HEK293 (cell line): ENCODE data around the gene TTBK1.

ENCODE experiments used
- CTCF ChIA-PET: fragments of 350-600 bp; formaldehyde crosslinking; extraction: SDS; loops from one replicate; lab custom pipeline; 2021; ENCODE audit warnings: antibody characterized with exemption; lab: Yijun Ruan, JAX
- POLR2A ChIA-PET: fragments of 300-600 bp; formaldehyde crosslinking; extraction: SDS; loops from one replicate; lab custom pipeline; 2020; ENCODE audit warnings: antibody characterized with exemption, inconsistent platforms; lab: Yijun Ruan, JAX
- H3K27ac ChIP-seq: fragments of 200-500 bp; sonication (Bioruptor generic); 2 replicates; pipeline ENCODE4 v1.5.1; 2014; ENCODE audit warnings: low read depth, low read length, control low read depth, inconsistent platforms; ENCODE audit errors: extremely low read depth
- H3K36me3 ChIP-seq, 2 experiments: fragments of 200-500 bp in 1 of 2; sonication (Bioruptor generic) in 1 of 2; 1 replicate in 1 of 2; 2 replicates in 1 of 2; pipeline ENCODE4 v1.5.1; 2014 to 2017; ENCODE audit warnings: inconsistent platforms in 2 of 2, low read length in 2 of 2; ENCODE audit not compliant: control insufficient read depth in 2 of 2, insufficient read depth in 1 of 2
- H3K4me1 ChIP-seq: fragments of 200-500 bp; sonication (Bioruptor generic); 2 replicates; pipeline ENCODE4 v1.5.1; 2014; ENCODE audit warnings: mild to moderate bottlenecking, low read length, inconsistent platforms; ENCODE audit not compliant: control insufficient read depth, insufficient read depth
- H3K4me3 ChIP-seq: 2 replicates; pipeline ENCODE4 v1.5.1; 2011; ENCODE audit warnings: low read depth, mild to moderate bottlenecking, control low read depth, low read length, moderate library complexity
- H3K9me3 ChIP-seq: fragments of 200-500 bp; sonication (Bioruptor generic); 2 replicates; pipeline ENCODE4 v1.5.1; 2014; ENCODE audit warnings: low read depth, low read length, inconsistent platforms; ENCODE audit not compliant: control insufficient read depth, insufficient read depth
- FEZF1 ChIP-seq: fragments of 450-650 bp; formaldehyde crosslinking; IDR thresholded peaks from 2 replicates; pipeline ENCODE4 v1.5.1; 2016; ENCODE audit warnings: missing biosample characterization, missing genetic modification characterization
- HOXD13 ChIP-seq: sonication (generic); formaldehyde crosslinking; IDR thresholded peaks from 2 replicates; pipeline ENCODE4 v1.8.0; 2022; ENCODE audit warnings: missing genetic modification reagents, borderline replicate concordance
- KLF8 ChIP-seq: fragments of 450-650 bp; formaldehyde crosslinking; IDR thresholded peaks from 2 replicates; pipeline ENCODE4 v1.5.1; 2016; ENCODE audit warnings: missing biosample characterization, missing genetic modification characterization
- TCF7L2 ChIP-seq: IDR thresholded peaks from 2 replicates; pipeline ENCODE4 v1.6.1; 2011; ENCODE audit warnings: low read depth, mild to moderate bottlenecking, inconsistent platforms, low read length, moderate library complexity, borderline replicate concordance
- YY1 ChIP-seq: fragments of 450-650 bp; formaldehyde crosslinking; IDR thresholded peaks from 2 replicates; pipeline ENCODE4 v1.5.1; 2018; ENCODE audit warnings: missing biosample characterization, missing genetic modification characterization
- ZBTB11 ChIP-seq: fragments of 450-650 bp; formaldehyde crosslinking; conservative IDR thresholded peaks from 2 replicates; pipeline ENCODE4 v1.5.1; 2016; ENCODE audit warnings: low read depth, missing biosample characterization, missing genetic modification characterization
- ZNF112 ChIP-seq: fragments of 450-650 bp; formaldehyde crosslinking; IDR thresholded peaks from 2 replicates; pipeline ENCODE4 v1.5.0; 2017; ENCODE audit warnings: missing biosample characterization, missing genetic modification characterization
- ZNF132 ChIP-seq: fragments of 450-650 bp; formaldehyde crosslinking; IDR thresholded peaks from 2 replicates; pipeline ENCODE4 v1.5.1; 2017; ENCODE audit warnings: missing biosample characterization, missing genetic modification characterization, borderline replicate concordance
- ZNF140 ChIP-seq: fragments of 450-650 bp; formaldehyde crosslinking; IDR thresholded peaks from 2 replicates; pipeline ENCODE4 v1.5.1; 2016; ENCODE audit warnings: missing biosample characterization, missing genetic modification characterization
- ZNF146 ChIP-seq: fragments of 450-650 bp; formaldehyde crosslinking; IDR thresholded peaks from 2 replicates; pipeline ENCODE4 v1.5.1; 2016; ENCODE audit warnings: missing biosample characterization, missing genetic modification characterization
- ZNF2 ChIP-seq: fragments of 450-650 bp; formaldehyde crosslinking; IDR thresholded peaks from 2 replicates; pipeline ENCODE4 v1.5.1; 2016; ENCODE audit warnings: missing biosample characterization, missing genetic modification characterization
- ZNF558 ChIP-seq: fragments of 450-650 bp; formaldehyde crosslinking; IDR thresholded peaks from 2 replicates; pipeline ENCODE4 v1.5.1; 2016; ENCODE audit warnings: missing biosample characterization, missing genetic modification characterization
- ZNF596 ChIP-seq: fragments of 450-650 bp; IDR thresholded peaks from 2 replicates; pipeline ENCODE4 v1.5.0; 2018; ENCODE audit warnings: missing biosample characterization, mild to moderate bottlenecking, missing genetic modification characterization, moderate library complexity
- ZNF621 ChIP-seq: fragments of 450-650 bp; formaldehyde crosslinking; IDR thresholded peaks from 2 replicates; pipeline ENCODE4 v1.5.1; 2017; ENCODE audit warnings: missing biosample characterization, missing genetic modification characterization
- ZNF677 ChIP-seq: fragments of 450-650 bp; IDR thresholded peaks from 2 replicates; pipeline ENCODE4 v1.5.0; 2018; ENCODE audit warnings: missing biosample characterization, mild to moderate bottlenecking, missing genetic modification characterization, moderate library complexity
- ZNF747 ChIP-seq: fragments of 450-650 bp; formaldehyde crosslinking; IDR thresholded peaks from 2 replicates; pipeline ENCODE4 v1.5.1; 2016; ENCODE audit warnings: missing biosample characterization, missing genetic modification characterization
- ZNF837 ChIP-seq: fragments of 450-650 bp; formaldehyde crosslinking; IDR thresholded peaks from 2 replicates; pipeline ENCODE4 v1.5.1; 2016; ENCODE audit warnings: missing biosample characterization, missing genetic modification characterization
- TF ChIP-seq, protein P1 (sequence below): fragments of 450-650 bp; formaldehyde crosslinking; IDR thresholded peaks from 2 replicates; pipeline ENCODE4 v1.5.1; 2016; ENCODE audit warnings: missing biosample characterization, missing genetic modification characterization
- TF ChIP-seq, protein P2 (sequence below): fragments of 450-650 bp; formaldehyde crosslinking; IDR thresholded peaks from 2 replicates; pipeline ENCODE4 v1.5.1; 2016; ENCODE audit warnings: missing biosample characterization, missing genetic modification characterization, low read depth
- TF ChIP-seq, protein P3 (sequence below): fragments of 450-650 bp; formaldehyde crosslinking; IDR thresholded peaks from 2 replicates; pipeline ENCODE4 v1.5.0; 2017; ENCODE audit warnings: missing biosample characterization, missing genetic modification characterization, borderline replicate concordance
- TF ChIP-seq, protein P4 (sequence below): fragments of 450-650 bp; formaldehyde crosslinking; IDR thresholded peaks from 2 replicates; pipeline ENCODE4 v1.5.1; 2016; ENCODE audit warnings: missing biosample characterization, missing genetic modification characterization

Gene TTBK1

GRCh38 chr6:43219814-43220213, 23.5 kb upstream of the TTBK1 start:
- no peak overlapping the region for H3K4me3 ChIP-seq
- no peaks in the 10 kb centered on the region for H3K4me1 ChIP-seq
- CTCF ChIA-PET = interaction anchor here (0.6 to 2.5 kb wide), 3 partner anchors 10 to 872 kb away, joined by 3 to 21 read pairs (median 3); partner anchors contain the start of gene DNPH1
- TF ChIP-seq, protein P1, sequence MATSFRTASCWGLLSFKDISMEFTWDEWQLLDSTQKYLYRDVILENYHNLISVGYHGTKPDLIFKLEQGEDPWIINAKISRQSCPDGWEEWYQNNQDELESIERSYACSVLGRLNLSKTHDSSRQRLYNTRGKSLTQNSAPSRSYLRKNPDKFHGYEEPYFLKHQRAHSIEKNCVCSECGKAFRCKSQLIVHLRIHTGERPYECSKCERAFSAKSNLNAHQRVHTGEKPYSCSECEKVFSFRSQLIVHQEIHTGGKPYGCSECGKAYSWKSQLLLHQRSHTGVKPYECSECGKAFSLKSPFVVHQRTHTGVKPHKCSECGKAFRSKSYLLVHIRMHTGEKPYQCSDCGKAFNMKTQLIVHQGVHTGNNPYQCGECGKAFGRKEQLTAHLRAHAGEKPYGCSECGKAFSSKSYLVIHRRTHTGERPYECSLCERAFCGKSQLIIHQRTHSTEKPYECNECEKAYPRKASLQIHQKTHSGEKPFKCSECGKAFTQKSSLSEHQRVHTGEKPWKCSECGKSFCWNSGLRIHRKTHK (tag by site-specific recombination) = no peak
- TF ChIP-seq ZNF837 (no peak), ZNF558 (tag by site-specific recombination) (no peak), ZNF112 (no peak)
- POLR2A ChIA-PET = interaction anchor here (0.6 to 3.2 kb wide), 3 partner anchors 10 to 266 kb away, joined by 3 to 16 read pairs (median 5); partner anchors contain the start of gene DNPH1
- H3K27ac ChIP-seq = no peak overlapping the region
- H3K9me3 ChIP-seq = no peaks in the 10 kb centered on the region
- peaks cover 0 to 28% of the 10 kb centered on the region in 2 experiments; a peak in 2 of 3 replicates for H3K36me3 ChIP-seq

GRCh38 chr6:43220439-43220951, 22.8 kb upstream of the TTBK1 start:
- no peak overlapping the region for H3K4me3 ChIP-seq
- POLR2A ChIA-PET = interaction anchor here (0.6 to 3.2 kb wide), 5 partner anchors 9 to 247 kb away, joined by 4 to 16 read pairs (median 5); partner anchors contain the start of gene DNPH1
- H3K27ac ChIP-seq = no peak overlapping the region
- no peaks in the 10 kb centered on the region for H3K4me1 ChIP-seq
- CTCF ChIA-PET = interaction anchor here (0.6 to 2.5 kb wide), 4 partner anchors 9 to 872 kb away, joined by 3 to 21 read pairs (median 3); partner anchors contain the start of gene DNPH1
- no peaks in the 10 kb centered on the region for H3K9me3 ChIP-seq
- peaks cover 0 to 30% of the 10 kb centered on the region in 2 experiments; a peak in 1 of 3 replicates for H3K36me3 ChIP-seq
- TF ChIP-seq, protein P2, sequence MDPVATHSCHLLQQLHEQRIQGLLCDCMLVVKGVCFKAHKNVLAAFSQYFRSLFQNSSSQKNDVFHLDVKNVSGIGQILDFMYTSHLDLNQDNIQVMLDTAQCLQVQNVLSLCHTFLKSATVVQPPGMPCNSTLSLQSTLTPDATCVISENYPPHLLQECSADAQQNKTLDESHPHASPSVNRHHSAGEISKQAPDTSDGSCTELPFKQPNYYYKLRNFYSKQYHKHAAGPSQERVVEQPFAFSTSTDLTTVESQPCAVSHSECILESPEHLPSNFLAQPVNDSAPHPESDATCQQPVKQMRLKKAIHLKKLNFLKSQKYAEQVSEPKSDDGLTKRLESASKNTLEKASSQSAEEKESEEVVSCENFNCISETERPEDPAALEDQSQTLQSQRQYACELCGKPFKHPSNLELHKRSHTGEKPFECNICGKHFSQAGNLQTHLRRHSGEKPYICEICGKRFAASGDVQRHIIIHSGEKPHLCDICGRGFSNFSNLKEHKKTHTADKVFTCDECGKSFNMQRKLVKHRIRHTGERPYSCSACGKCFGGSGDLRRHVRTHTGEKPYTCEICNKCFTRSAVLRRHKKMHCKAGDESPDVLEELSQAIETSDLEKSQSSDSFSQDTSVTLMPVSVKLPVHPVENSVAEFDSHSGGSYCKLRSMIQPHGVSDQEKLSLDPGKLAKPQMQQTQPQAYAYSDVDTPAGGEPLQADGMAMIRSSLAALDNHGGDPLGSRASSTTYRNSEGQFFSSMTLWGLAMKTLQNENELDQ (tag by site-specific recombination) = no peak
- TF ChIP-seq ZNF677 (tag by site-specific recombination) (no peak), ZBTB11 (tag by site-specific recombination) (no peak), KLF8 (tag by site-specific recombination) (no peak), ZNF140 (tag by site-specific recombination) (no peak), ZNF621 (no peak), HOXD13 (CRISPR knock-in tag) (no peak), YY1 (no peak), TCF7L2 (no peak), FEZF1 (tag by site-specific recombination) (no peak), ZNF596 (tag by site-specific recombination) (no peak), ZNF146 (tag by site-specific recombination) (no peak), ZNF837 (no peak), ZNF132 (tag by site-specific recombination) (no peak), ZNF747 (no peak), ZNF2 (no peak)
- TF ChIP-seq, protein P3, sequence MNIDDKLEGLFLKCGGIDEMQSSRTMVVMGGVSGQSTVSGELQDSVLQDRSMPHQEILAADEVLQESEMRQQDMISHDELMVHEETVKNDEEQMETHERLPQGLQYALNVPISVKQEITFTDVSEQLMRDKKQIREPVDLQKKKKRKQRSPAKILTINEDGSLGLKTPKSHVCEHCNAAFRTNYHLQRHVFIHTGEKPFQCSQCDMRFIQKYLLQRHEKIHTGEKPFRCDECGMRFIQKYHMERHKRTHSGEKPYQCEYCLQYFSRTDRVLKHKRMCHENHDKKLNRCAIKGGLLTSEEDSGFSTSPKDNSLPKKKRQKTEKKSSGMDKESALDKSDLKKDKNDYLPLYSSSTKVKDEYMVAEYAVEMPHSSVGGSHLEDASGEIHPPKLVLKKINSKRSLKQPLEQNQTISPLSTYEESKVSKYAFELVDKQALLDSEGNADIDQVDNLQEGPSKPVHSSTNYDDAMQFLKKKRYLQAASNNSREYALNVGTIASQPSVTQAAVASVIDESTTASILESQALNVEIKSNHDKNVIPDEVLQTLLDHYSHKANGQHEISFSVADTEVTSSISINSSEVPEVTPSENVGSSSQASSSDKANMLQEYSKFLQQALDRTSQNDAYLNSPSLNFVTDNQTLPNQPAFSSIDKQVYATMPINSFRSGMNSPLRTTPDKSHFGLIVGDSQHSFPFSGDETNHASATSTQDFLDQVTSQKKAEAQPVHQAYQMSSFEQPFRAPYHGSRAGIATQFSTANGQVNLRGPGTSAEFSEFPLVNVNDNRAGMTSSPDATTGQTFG = no peak
- TF ChIP-seq, protein P4, sequence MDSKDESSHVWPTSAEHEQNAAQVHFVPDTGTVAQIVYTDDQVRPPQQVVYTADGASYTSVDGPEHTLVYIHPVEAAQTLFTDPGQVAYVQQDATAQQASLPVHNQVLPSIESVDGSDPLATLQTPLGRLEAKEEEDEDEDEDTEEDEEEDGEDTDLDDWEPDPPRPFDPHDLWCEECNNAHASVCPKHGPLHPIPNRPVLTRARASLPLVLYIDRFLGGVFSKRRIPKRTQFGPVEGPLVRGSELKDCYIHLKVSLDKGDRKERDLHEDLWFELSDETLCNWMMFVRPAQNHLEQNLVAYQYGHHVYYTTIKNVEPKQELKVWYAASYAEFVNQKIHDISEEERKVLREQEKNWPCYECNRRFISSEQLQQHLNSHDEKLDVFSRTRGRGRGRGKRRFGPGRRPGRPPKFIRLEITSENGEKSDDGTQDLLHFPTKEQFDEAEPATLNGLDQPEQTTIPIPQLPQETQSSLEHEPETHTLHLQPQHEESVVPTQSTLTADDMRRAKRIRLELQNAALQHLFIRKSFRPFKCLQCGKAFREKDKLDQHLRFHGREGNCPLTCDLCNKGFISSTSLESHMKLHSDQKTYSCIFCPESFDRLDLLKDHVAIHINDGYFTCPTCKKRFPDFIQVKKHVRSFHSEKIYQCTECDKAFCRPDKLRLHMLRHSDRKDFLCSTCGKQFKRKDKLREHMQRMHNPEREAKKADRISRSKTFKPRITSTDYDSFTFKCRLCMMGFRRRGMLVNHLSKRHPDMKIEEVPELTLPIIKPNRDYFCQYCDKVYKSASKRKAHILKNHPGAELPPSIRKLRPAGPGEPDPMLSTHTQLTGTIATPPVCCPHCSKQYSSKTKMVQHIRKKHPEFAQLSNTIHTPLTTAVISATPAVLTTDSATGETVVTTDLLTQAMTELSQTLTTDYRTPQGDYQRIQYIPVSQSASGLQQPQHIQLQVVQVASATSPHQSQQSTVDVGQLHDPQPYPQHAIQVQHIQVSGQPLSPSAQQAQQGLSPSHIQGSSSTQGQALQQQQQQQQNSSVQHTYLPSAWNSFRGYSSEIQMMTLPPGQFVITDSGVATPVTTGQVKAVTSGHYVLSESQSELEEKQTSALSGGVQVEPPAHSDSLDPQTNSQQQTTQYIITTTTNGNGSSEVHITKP (tag by site-specific recombination) = no peak
